IMR-90 (cell line): ENCODE results near the gene DAB1.

Experiments
- BHLHE40 ChIP-seq: fragments of 150-350 bp; IDR thresholded peaks from 2 replicates; pipeline ENCODE4 v1.6.1; 2016; ENCODE audit warnings: mild to moderate bottlenecking, low read depth, low read length
- CEBPB ChIP-seq: IDR thresholded peaks from 2 replicates; pipeline ENCODE4 v1.6.1; 2012; ENCODE audit warnings: low read depth, low read length, improper control_type of control experiment
- FOS ChIP-seq: fragments of 150-350 bp; IDR thresholded peaks from 2 replicates; pipeline ENCODE4 v1.6.1; 2016; ENCODE audit warnings: low read depth, low read length
- NFE2L2 ChIP-seq: fragments of 150-350 bp; IDR thresholded peaks from 2 replicates; pipeline ENCODE4 v1.6.1; 2016; ENCODE audit warnings: low read depth, mild to moderate bottlenecking, low read length
- POLR2A ChIP-seq: IDR thresholded peaks from 2 replicates; pipeline ENCODE4 v1.6.1; 2012; ENCODE audit warnings: mild to moderate bottlenecking, low read depth, low read length
- RAD21 ChIP-seq: IDR thresholded peaks from 2 replicates; pipeline ENCODE4 v1.6.1; 2012; ENCODE audit warnings: low read length, improper control_type of control experiment
- RCOR1 ChIP-seq: IDR thresholded peaks from 2 replicates; pipeline ENCODE4 v1.6.1; 2012; ENCODE audit warnings: mild to moderate bottlenecking, low read length, improper control_type of control experiment; ENCODE audit not compliant: insufficient replicate concordance
- RFX5 ChIP-seq: IDR thresholded peaks from 2 replicates; pipeline ENCODE4 v1.8.0; 2012; ENCODE audit warnings: low read depth, mild to moderate bottlenecking, low read length, moderate library complexity
- SMC3 ChIP-seq: fragments of 150-350 bp; IDR thresholded peaks from 2 replicates; pipeline ENCODE4 v1.6.1; 2016; ENCODE audit warnings: low read depth, mild to moderate bottlenecking, antibody characterized with exemption, low read length, moderate library complexity
- TF ChIP-seq, protein P1 (sequence below): conservative IDR thresholded peaks from 2 replicates; pipeline ENCODE4 v1.5.1; 2012; ENCODE audit warnings: mild to moderate bottlenecking, low read depth, low read length, improper control_type of control experiment
- TF ChIP-seq, protein P2 (sequence below): fragments of 150-350 bp; IDR thresholded peaks from 2 replicates; pipeline ENCODE4 v1.6.1; 2016; ENCODE audit warnings: low read depth, mild to moderate bottlenecking, low read length, moderate library complexity, borderline replicate concordance
- TF ChIP-seq, protein P3 (sequence below): fragments of 150-350 bp; IDR thresholded peaks from 2 replicates; pipeline ENCODE4 v1.6.1; 2017; ENCODE audit warnings: mild to moderate bottlenecking, antibody characterized with exemption, low read length, low read depth

DNA sequence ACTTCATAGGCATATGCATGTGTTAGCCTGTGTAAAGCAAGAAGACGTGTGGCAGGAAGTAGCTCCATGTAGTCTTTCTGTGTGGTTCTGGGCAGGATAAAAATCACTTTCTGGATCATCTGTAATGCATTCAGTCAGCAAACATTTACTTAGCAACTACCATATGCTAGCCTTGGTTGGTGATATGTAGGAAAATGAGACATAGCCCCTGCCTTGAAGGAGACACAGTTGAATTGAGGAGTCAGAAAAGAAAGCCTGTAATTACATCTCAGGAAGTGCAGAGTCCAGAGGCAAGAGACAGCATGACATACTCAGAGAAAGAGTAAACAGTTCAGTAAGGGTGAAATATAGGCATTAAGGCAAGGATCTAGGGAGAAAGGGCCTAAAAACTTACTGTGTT is 38.5 kb downstream of the DAB1 start:
- TF ChIP-seq, protein P1, sequence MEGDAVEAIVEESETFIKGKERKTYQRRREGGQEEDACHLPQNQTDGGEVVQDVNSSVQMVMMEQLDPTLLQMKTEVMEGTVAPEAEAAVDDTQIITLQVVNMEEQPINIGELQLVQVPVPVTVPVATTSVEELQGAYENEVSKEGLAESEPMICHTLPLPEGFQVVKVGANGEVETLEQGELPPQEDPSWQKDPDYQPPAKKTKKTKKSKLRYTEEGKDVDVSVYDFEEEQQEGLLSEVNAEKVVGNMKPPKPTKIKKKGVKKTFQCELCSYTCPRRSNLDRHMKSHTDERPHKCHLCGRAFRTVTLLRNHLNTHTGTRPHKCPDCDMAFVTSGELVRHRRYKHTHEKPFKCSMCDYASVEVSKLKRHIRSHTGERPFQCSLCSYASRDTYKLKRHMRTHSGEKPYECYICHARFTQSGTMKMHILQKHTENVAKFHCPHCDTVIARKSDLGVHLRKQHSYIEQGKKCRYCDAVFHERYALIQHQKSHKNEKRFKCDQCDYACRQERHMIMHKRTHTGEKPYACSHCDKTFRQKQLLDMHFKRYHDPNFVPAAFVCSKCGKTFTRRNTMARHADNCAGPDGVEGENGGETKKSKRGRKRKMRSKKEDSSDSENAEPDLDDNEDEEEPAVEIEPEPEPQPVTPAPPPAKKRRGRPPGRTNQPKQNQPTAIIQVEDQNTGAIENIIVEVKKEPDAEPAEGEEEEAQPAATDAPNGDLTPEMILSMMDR, result no peak
- TF ChIP-seq POLR2A (no peak), RAD21 (no peak), NFE2L2 (no peak), SMC3 (no peak), RFX5 (no peak), RCOR1 (no peak), BHLHE40 (no peak), CEBPB (no peak), FOS (no peak)
- TF ChIP-seq, protein P2, sequence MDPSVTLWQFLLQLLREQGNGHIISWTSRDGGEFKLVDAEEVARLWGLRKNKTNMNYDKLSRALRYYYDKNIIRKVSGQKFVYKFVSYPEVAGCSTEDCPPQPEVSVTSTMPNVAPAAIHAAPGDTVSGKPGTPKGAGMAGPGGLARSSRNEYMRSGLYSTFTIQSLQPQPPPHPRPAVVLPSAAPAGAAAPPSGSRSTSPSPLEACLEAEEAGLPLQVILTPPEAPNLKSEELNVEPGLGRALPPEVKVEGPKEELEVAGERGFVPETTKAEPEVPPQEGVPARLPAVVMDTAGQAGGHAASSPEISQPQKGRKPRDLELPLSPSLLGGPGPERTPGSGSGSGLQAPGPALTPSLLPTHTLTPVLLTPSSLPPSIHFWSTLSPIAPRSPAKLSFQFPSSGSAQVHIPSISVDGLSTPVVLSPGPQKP, result no peak
- TF ChIP-seq, protein P3, sequence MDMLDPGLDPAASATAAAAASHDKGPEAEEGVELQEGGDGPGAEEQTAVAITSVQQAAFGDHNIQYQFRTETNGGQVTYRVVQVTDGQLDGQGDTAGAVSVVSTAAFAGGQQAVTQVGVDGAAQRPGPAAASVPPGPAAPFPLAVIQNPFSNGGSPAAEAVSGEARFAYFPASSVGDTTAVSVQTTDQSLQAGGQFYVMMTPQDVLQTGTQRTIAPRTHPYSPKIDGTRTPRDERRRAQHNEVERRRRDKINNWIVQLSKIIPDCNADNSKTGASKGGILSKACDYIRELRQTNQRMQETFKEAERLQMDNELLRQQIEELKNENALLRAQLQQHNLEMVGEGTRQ, result no peak
